NCI-H345 (cell line): ENCODE results near the gene TMEM131.
A peak's percentile ranks its signal among the peaks of the same experiment; 100 is the strongest.

Source experiments
- DNase-seq: peaks from one replicate; lab custom pipeline; 2025; lab: John Stamatoyannopoulos, UW

Gene TMEM131

GRCh38 chr2:97805776-97806175 lies 190.0 kb downstream of the TMEM131 start:
- DNase-seq: no peak

DNA sequence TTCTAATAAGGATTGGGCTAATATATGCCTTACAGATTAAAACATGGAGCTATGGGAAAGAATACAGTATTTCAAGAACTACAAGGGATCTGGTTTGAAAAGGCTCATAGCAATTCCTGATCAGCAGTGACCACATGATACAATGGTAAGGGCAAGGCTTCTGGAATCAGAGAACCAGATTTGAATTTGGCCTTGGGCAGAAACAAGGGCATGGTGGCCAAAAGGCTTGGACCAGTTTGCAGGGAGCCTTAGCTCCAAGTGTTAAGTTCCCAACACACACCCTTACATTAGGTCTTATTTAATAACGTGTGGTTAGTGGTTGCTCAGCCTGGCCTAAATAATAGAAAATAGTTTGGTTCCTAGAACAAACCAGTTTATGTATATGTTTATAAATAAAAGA lies 194.7 kb downstream of the TMEM131 start:
- no peak for DNase-seq

GRCh38 chr2:97798416-97798815 lies 197.3 kb downstream of the TMEM131 start:
- no peak for DNase-seq

DNA sequence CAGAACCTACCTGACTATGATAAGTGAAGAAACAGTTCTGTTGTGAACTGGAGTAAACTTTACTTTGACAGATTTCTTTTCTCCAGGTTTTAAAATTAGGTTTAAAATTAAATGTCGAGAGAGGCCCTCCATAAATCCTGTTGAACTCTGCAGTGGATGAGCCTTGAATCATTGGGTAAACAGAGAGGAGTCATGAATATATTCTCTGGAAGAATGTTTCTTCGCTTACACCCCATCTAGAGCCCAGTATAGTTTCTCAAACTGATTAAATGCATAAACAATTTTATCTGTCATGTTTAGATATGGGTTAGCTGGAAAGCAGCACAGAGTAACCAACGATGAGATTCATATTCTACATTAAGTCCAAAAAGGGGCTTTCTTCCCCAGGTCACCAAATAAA lies 198.4 kb downstream of the TMEM131 start:
- no peak for DNase-seq

- no peak for DNase-seq
Measured at GRCh38 chr2:97796465-97797126, 199.2 kb downstream of the TMEM131 start.

- no peak for DNase-seq
Measured at GRCh38 chr2:97792416-97792815, 203.3 kb downstream of the TMEM131 start.

DNA sequence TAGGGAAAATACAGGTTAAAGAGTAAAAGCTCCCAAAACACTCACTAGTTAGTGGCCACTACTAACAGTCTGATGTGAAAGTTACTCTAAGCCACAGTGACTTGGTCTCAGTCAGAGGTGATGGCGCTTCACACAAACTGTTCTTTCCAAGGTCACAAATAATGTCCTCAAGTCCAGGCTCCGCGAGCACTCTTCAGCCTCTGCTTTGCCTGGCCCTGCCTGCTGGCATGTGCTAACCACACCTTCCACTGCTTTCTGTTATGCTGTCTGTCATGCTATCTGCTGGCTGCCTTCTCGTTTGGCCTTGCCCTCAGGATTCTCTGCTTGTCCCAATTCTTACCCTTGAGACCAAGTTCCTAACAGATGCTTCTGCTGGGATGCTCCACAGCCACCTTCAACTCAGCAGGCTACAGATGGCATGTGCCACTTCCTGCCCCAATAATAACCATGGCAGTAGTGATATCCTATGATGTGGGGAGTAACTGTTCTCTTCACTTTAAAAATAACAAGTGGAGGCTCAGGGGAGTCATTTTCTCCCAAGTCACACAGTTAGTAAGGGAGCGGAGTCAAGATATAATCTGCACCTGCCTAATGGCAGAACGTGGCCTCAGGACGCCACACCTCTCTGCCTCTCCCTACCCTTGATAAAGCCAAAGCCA lies 206.6 kb downstream of the TMEM131 start:
- no peak for DNase-seq

GRCh38 chr2:97785818-97786217 lies 209.9 kb downstream of the TMEM131 start:
- DNase-seq: no peak

DNA sequence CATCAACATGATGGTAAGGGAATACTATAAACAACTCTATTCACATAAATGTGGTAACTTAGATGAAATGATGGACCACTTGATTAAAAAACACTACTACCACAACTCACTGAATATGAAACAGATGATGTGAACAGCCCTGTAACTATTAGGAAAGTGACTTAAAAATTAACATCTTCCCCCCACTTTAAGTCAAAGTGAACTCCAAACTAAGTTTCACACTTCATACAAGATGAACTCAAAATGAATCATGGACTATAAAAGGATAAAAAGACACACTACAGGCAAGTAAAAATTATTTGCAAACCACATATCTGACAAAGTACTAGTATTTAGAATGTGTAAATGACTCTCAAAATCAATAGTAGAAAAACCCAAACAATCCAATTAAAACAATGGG lies 210.8 kb downstream of the TMEM131 start:
- DNase-seq: no peak

DNA sequence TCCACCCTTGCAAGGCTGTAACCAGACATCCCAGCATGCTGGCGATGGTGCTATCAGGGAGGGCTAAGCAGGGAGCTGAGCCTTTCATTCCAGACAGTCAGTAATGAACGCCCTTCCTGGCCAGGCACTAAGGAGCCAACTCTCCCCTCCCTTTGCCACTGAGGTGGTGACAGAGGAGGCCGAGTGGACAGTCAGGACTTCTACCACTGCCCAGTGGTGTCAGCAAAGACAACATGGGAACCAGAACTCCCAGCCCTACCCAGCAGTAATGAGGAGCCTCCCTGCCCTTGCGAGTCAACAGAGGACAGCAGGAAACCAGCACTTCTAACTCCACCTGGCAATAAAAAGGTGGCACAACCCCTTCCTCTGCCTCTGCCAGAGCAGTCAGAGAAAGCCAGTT lies 213.8 kb downstream of the TMEM131 start:
- DNase-seq: peak; percentile 49

DNA sequence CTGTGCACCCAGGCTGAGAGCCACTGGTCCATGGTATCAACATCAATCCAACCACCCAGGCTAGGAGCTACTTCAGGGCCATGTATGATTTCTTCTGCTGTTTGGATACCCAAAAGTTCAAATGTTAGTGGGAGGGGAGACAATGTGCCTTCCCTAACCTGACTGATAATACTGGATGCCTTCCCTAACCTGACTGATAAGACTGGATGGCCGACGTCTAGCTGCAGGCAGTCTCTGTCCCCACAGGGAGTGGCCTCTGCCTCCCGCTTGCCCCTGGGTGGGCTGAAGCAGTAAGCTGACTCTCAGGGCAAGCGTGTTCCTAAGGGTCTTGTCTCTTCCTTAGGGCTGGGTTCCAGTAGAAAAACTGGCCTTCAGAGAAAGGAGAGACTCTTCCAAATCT lies 216.6 kb downstream of the TMEM131 start:
- DNase-seq: no peak

DNA sequence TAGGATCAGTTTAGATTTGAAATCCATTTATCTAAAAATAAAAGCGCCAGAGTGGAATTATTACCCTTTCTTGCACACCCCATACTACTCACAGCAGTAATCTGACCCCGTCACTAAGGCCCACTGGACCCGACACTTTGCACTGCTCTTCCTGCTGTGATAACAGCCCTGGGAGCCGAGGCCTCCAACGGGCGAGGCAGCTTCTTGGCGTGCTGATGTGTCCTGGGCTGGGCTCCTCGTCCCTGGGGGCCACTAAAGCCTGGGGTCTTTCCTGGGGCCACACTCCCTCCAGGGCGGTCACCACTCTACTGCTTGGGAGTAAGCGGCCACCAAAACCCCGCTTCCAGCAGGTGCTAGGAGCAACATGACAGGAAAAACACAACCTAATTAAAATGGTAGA lies 220.7 kb downstream of the TMEM131 start:
- DNase-seq: no peak

DNA sequence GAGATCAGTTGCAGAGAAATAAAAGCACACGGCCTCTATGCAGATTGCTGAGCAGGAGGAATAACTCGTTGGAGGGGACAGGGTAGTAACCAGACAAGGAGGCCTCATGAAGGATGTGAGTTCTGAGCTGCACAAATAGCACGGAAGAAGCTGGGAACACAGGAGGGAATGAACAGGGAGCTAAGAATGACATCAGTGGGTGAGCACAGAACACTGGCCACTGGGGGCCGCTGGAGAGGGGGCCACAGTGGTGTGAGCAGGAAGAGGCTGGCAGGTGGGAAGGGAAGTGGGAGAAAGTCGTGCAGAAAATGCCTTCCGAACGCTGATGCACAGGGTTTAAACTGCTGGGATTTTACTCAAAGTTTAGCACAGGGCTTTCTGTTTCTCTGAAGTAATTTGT lies 221.3 kb downstream of the TMEM131 start:
- no peak for DNase-seq

- DNase-seq: no peak
Measured at GRCh38 chr2:97770445-97770844, 225.3 kb downstream of the TMEM131 start.

DNA sequence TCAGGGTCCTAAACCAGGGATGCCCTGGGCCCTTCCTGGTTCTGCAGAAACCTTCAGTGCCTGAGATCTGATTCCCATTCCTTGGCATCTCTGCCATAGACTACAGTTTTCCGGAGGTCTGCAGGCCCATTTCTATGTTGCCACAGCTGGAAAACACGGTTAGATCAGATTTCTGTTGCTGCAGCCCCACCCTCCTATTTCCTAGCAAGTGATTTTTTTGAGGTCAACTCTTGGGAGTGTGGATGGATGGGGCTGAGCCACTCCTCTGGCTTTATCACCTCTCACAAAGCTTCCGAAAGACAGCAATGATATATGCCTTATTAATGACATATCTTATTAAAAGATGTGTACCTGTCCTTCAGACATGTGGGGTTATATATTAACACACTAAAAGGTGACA lies 226.0 kb downstream of the TMEM131 start:
- DNase-seq: no peak

GRCh38 chr2:97769308-97769707 lies 226.4 kb downstream of the TMEM131 start:
- DNase-seq: no peak

DNA sequence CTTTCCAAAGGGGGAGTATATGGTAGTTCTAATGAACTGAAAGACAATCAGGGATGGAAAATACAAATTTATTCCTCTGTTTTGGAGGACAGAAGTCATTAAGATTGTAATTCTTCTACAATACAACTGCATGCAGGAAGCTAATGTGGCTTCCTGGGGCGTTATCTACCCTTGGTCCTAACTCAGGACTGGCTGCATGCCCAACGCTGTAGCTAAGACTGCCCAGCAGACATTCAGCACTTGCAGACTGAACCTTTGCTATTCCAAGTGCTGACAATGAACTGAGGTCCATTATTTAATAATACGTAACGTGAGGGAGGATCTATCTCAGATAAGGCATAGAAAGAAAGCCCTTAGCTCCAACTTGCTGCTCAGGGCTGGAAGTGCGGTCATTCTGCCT lies 229.2 kb downstream of the TMEM131 start:
- DNase-seq: no peak

DNA sequence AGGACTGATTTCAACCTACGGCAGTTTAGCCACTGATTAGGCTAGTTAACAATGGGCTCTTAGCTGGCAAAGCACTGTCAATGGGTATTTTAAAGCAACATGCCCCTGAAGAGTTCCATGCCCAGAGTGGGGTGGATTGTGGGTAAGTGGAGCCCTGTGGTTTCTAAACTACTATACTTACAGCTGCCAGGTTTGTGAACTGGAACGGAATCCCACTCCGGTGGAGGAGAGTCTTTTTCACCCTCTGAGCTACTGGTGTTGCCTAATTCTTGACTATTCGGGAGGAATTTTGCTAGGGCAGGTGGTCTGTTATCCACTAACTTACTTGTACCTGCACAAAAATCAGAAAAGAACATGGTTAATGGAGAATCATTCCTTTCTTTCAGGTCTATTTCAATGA lies 229.8 kb downstream of the TMEM131 start:
- DNase-seq: peak; percentile 10

- no peak for DNase-seq
Measured at GRCh38 chr2:97764559-97765263, 231.0 kb downstream of the TMEM131 start.

DNA sequence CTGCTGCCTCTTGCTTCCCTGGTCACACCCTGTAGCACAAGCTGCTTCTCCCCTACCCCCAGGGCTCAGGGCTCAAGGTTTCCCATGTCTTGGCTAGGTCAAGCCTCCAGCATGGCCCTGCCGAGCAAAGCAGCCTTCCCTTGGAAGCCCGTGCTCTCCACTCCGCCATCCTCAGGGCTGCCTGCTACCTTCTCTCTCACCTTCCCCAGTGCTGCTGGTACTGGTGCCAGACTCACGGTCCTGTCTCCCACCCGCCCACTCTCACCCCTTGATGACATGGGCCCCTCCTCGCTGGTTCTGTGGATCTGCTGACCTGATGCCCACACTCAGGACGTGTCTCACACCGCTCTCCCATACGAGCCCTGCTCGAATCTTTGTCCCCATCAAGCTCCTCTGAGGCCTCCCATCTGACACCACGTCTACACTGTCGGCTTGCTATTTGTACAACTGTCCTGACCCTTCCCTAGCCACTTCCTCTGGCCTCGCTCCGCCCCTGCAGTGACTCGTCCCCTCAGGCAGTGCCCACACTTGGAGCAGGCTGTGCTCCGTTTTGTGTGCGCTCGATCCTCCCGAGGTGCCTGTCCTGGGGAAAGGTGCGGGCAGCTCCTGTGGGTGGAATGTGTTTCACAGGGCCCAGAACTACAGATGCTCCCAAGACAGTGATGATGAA lies 232.4 kb downstream of the TMEM131 start:
- no peak for DNase-seq

GRCh38 chr2:97761192-97761591 lies 234.6 kb downstream of the TMEM131 start:
- no peak for DNase-seq

GRCh38 chr2:97760480-97761049 lies 235.2 kb downstream of the TMEM131 start:
- no peak for DNase-seq
